ENCODE measurements around the gene LBHD1. TPM values are rescaled to one million over a fixed set of nuclear protein-coding genes. Genes with fewer than 3 reads are reported as not detected.

The LBHD1 gene
- total RNA-seq, 1 donor: 7.6 TPM

GRCh38 chr11:62613291-62613778 lies 58.7 kb downstream of the LBHD1 start:
- Histone ChIP-seq H3K27me3 (ENCODE audit: insufficient read depth, low read length) (no peaks in the 10 kb centered on the region), H3K9me3 (ENCODE audit: low read depth, low read length) (no peaks in the 10 kb centered on the region), H3K4me3 (ENCODE audit: insufficient read depth, low read length) (peak overlapping the region; percentile 92), H4K20me1 (ENCODE audit: insufficient read depth, low read length) (peaks cover 2% of the 10 kb centered on the region), H3K27ac (ENCODE audit: low read depth, low read length) (peak overlapping the region; percentile 45), H3K4me2 (ENCODE audit: insufficient read depth, low read length) (peak overlapping the region; percentile 98), H3K36me3 (ENCODE audit: insufficient read depth, low read length) (peaks cover 29% of the 10 kb centered on the region), H3K4me1 (ENCODE audit: insufficient read depth, low read length) (peaks cover 11% of the 10 kb centered on the region), H2AFZ (ENCODE audit: low read length) (peak overlapping the region; percentile 51), H3K79me2 (ENCODE audit: insufficient read depth, low read length) (peaks cover 11% of the 10 kb centered on the region)
- TF ChIP-seq, protein P1, sequence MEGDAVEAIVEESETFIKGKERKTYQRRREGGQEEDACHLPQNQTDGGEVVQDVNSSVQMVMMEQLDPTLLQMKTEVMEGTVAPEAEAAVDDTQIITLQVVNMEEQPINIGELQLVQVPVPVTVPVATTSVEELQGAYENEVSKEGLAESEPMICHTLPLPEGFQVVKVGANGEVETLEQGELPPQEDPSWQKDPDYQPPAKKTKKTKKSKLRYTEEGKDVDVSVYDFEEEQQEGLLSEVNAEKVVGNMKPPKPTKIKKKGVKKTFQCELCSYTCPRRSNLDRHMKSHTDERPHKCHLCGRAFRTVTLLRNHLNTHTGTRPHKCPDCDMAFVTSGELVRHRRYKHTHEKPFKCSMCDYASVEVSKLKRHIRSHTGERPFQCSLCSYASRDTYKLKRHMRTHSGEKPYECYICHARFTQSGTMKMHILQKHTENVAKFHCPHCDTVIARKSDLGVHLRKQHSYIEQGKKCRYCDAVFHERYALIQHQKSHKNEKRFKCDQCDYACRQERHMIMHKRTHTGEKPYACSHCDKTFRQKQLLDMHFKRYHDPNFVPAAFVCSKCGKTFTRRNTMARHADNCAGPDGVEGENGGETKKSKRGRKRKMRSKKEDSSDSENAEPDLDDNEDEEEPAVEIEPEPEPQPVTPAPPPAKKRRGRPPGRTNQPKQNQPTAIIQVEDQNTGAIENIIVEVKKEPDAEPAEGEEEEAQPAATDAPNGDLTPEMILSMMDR (IDR thresholded peaks at IDR 0.05; ENCODE audit: extremely low read depth, low read depth, low read length): no peak
- DNase-seq (ENCODE audit: insufficient read length, low spot score, missing footprints): peak; percentile 85

Small RNA genes lying within 50 kb of the gene (small RNA-seq; reads per million reads assigned to genes)
- not detected for gene SNORA57

Other genes starting within 250 kb of the LBHD1 start
- gene AHNAK, start 125.5 kb downstream of the LBHD1 start, total RNA-seq: 646 and 720 TPM in 2 replicates
- gene EEF1G, start 98.4 kb downstream of the LBHD1 start, total RNA-seq: 1,004 and 1,049 TPM in 2 replicates
- 6.5 and 7.6 TPM in 2 replicates for gene TUT1, start 80.7 kb downstream of the LBHD1 start, total RNA-seq
- gene MTA2, start 70.4 kb downstream of the LBHD1 start, total RNA-seq: 102 and 105 TPM in 2 replicates
- gene EML3, start 59.5 kb downstream of the LBHD1 start, total RNA-seq: 26.4 and 29.5 TPM in 2 replicates
- gene ROM1, start 59.0 kb downstream of the LBHD1 start, total RNA-seq: 6.5 TPM in 2 replicates
- 27.1 and 30.8 TPM in 2 replicates for gene B3GAT3, start 50.3 kb downstream of the LBHD1 start, total RNA-seq
- 219 and 242 TPM in 2 replicates for gene GANAB, start 25.7 kb downstream of the LBHD1 start, total RNA-seq
- 19.2 and 20.6 TPM in 2 replicates for gene INTS5, start 19.0 kb downstream of the LBHD1 start, total RNA-seq
- gene C11orf98, start 7.1 kb downstream of the LBHD1 start, total RNA-seq: 13.3 and 17.4 TPM in 2 replicates
- 6.2 and 11.2 TPM in 2 replicates for gene CSKMT, start 7.0 kb downstream of the LBHD1 start, total RNA-seq
- 4.4 and 5.8 TPM in 2 replicates for gene UQCC3, start 594 bp downstream of the LBHD1 start, total RNA-seq
- gene UBXN1, start 6.8 kb upstream of the LBHD1 start, total RNA-seq: 98.1 and 107 TPM in 2 replicates
- 9.1 and 13.8 TPM in 2 replicates for gene LRRN4CL, start 17.3 kb upstream of the LBHD1 start, total RNA-seq
- 63.6 and 67.7 TPM in 2 replicates for gene BSCL2, start 35.2 kb upstream of the LBHD1 start, total RNA-seq
- not detected in 2 replicates for gene GNG3, start 35.4 kb upstream of the LBHD1 start, total RNA-seq
- gene HNRNPUL2, start 55.2 kb upstream of the LBHD1 start, total RNA-seq: 13.0 and 18.8 TPM in 2 replicates
- 34.0 and 35.9 TPM in 2 replicates for gene TTC9C, start 56.2 kb upstream of the LBHD1 start, total RNA-seq
- gene ZBTB3, start 81.9 kb upstream of the LBHD1 start, total RNA-seq: 13.0 TPM in 2 replicates
- 48.3 and 57.9 TPM in 2 replicates for gene POLR2G, start 89.3 kb upstream of the LBHD1 start, total RNA-seq
- gene TAF6L, start 99.1 kb upstream of the LBHD1 start, total RNA-seq: 21.2 and 22.1 TPM in 2 replicates
- 37.4 and 51.4 TPM in 2 replicates for gene TMEM179B, start 115.1 kb upstream of the LBHD1 start, total RNA-seq
- 9.0 and 11.5 TPM in 2 replicates for gene TMEM223, start 119.7 kb upstream of the LBHD1 start, total RNA-seq
- 25.6 and 31.1 TPM in 2 replicates for gene NXF1, start 133.2 kb upstream of the LBHD1 start, total RNA-seq
- gene STX5, start 159.8 kb upstream of the LBHD1 start, total RNA-seq: 35.8 and 40.7 TPM in 2 replicates
- not detected in 2 replicates for gene TEX54, start 160.6 kb upstream of the LBHD1 start, total RNA-seq
- 31.2 and 34.0 TPM in 2 replicates for gene WDR74, start 167.3 kb upstream of the LBHD1 start, total RNA-seq
- 217 and 259 TPM in 2 replicates for gene SLC3A2, start 208.6 kb upstream of the LBHD1 start, total RNA-seq
- gene CHRM1, start 249.1 kb upstream of the LBHD1 start, total RNA-seq: under 0.01 TPM in 1 of 2 replicates, not detected in the other

Measured in osteoblast (primary cell).